HEK293 (cell line): ENCODE results near the gene CCDC183.

Experiments
- CTCF ChIA-PET: fragments of 350-600 bp; formaldehyde crosslinking; extraction: SDS; loops from one replicate; lab custom pipeline; 2021; ENCODE audit warnings: antibody characterized with exemption; lab: Yijun Ruan, JAX
- POLR2A ChIA-PET: fragments of 300-600 bp; formaldehyde crosslinking; extraction: SDS; loops from one replicate; lab custom pipeline; 2020; ENCODE audit warnings: antibody characterized with exemption, inconsistent platforms; lab: Yijun Ruan, JAX
- H3K27ac ChIP-seq: fragments of 200-500 bp; sonication (Bioruptor generic); 2 replicates; pipeline ENCODE4 v1.5.1; 2014; ENCODE audit warnings: low read depth, low read length, control low read depth, inconsistent platforms; ENCODE audit errors: extremely low read depth
- H3K36me3 ChIP-seq, 2 experiments: fragments of 200-500 bp in 1 of 2; sonication (Bioruptor generic) in 1 of 2; 1 replicate in 1 of 2; 2 replicates in 1 of 2; pipeline ENCODE4 v1.5.1; 2014 to 2017; ENCODE audit warnings: inconsistent platforms in 2 of 2, low read length in 2 of 2; ENCODE audit not compliant: control insufficient read depth in 2 of 2, insufficient read depth in 1 of 2
- H3K4me1 ChIP-seq: fragments of 200-500 bp; sonication (Bioruptor generic); 2 replicates; pipeline ENCODE4 v1.5.1; 2014; ENCODE audit warnings: mild to moderate bottlenecking, low read length, inconsistent platforms; ENCODE audit not compliant: control insufficient read depth, insufficient read depth
- H3K4me3 ChIP-seq: 2 replicates; pipeline ENCODE4 v1.5.1; 2011; ENCODE audit warnings: low read depth, mild to moderate bottlenecking, control low read depth, low read length, moderate library complexity
- H3K9me3 ChIP-seq: fragments of 200-500 bp; sonication (Bioruptor generic); 2 replicates; pipeline ENCODE4 v1.5.1; 2014; ENCODE audit warnings: low read depth, low read length, inconsistent platforms; ENCODE audit not compliant: control insufficient read depth, insufficient read depth
- FEZF1 ChIP-seq: fragments of 450-650 bp; formaldehyde crosslinking; IDR thresholded peaks from 2 replicates; pipeline ENCODE4 v1.5.1; 2016; ENCODE audit warnings: missing biosample characterization, missing genetic modification characterization
- GLI4 ChIP-seq: fragments of 450-650 bp; formaldehyde crosslinking; IDR thresholded peaks from 2 replicates; pipeline ENCODE4 v1.5.1; 2016; ENCODE audit warnings: missing biosample characterization, missing genetic modification characterization
- HOXC10 ChIP-seq: sonication (generic); formaldehyde crosslinking; IDR thresholded peaks from 2 replicates; pipeline ENCODE4 v1.8.1; 2023; ENCODE audit warnings: mild to moderate bottlenecking, missing genetic modification reagents
- IKZF3 ChIP-seq: fragments of 450-650 bp; IDR thresholded peaks from 2 replicates; pipeline ENCODE4 v1.5.0; 2018; ENCODE audit warnings: missing biosample characterization, mild to moderate bottlenecking, missing genetic modification characterization, moderate library complexity
- KLF9 ChIP-seq: fragments of 450-650 bp; formaldehyde crosslinking; IDR thresholded peaks from 2 replicates; pipeline ENCODE4 v1.5.1; 2016; ENCODE audit warnings: missing biosample characterization, missing genetic modification characterization, low read depth
- MYNN ChIP-seq: fragments of 450-650 bp; formaldehyde crosslinking; IDR thresholded peaks from 2 replicates; pipeline ENCODE4 v1.5.1; 2016; ENCODE audit warnings: missing biosample characterization, missing genetic modification characterization, borderline replicate concordance
- TCF7L2 ChIP-seq: IDR thresholded peaks from 2 replicates; pipeline ENCODE4 v1.6.1; 2011; ENCODE audit warnings: low read depth, mild to moderate bottlenecking, inconsistent platforms, low read length, moderate library complexity, borderline replicate concordance
- ZBTB20 ChIP-seq: fragments of 450-650 bp; formaldehyde crosslinking; IDR thresholded peaks from 2 replicates; pipeline ENCODE4 v1.5.1; 2016; ENCODE audit warnings: missing biosample characterization, missing genetic modification characterization
- ZIC2 ChIP-seq: fragments of 450-650 bp; formaldehyde crosslinking; IDR thresholded peaks from 2 replicates; pipeline ENCODE4 v1.5.1; 2016; ENCODE audit warnings: missing biosample characterization, missing genetic modification characterization
- ZNF112 ChIP-seq: fragments of 450-650 bp; formaldehyde crosslinking; IDR thresholded peaks from 2 replicates; pipeline ENCODE4 v1.5.0; 2017; ENCODE audit warnings: missing biosample characterization, missing genetic modification characterization
- ZNF211 ChIP-seq: fragments of 450-650 bp; formaldehyde crosslinking; IDR thresholded peaks from 2 replicates; pipeline ENCODE4 v1.5.1; 2016; ENCODE audit warnings: low read depth, missing biosample characterization, missing genetic modification characterization
- ZNF335 ChIP-seq: fragments of 450-650 bp; formaldehyde crosslinking; conservative IDR thresholded peaks from 2 replicates; pipeline ENCODE4 v1.5.1; 2016; ENCODE audit warnings: missing biosample characterization, missing genetic modification characterization
- ZNF366 ChIP-seq: fragments of 450-650 bp; formaldehyde crosslinking; conservative IDR thresholded peaks from 2 replicates; pipeline ENCODE4 v1.5.1; 2016; ENCODE audit warnings: missing biosample characterization, missing genetic modification characterization
- ZNF426 ChIP-seq: fragments of 450-650 bp; formaldehyde crosslinking; IDR thresholded peaks from 2 replicates; pipeline ENCODE4 v1.5.1; 2017; ENCODE audit warnings: missing biosample characterization, missing genetic modification characterization, mild to moderate bottlenecking, inconsistent platforms, moderate library complexity
- ZNF433 ChIP-seq: fragments of 450-650 bp; formaldehyde crosslinking; IDR thresholded peaks from 2 replicates; pipeline ENCODE4 v1.5.1; 2016; ENCODE audit warnings: missing biosample characterization, missing genetic modification characterization, low read depth
- ZNF514 ChIP-seq: fragments of 450-650 bp; formaldehyde crosslinking; IDR thresholded peaks from 2 replicates; pipeline ENCODE4 v1.5.1; 2016; ENCODE audit warnings: missing biosample characterization, missing genetic modification characterization
- ZNF654 ChIP-seq: fragments of 450-650 bp; formaldehyde crosslinking; IDR thresholded peaks from 2 replicates; pipeline ENCODE4 v1.5.1; 2016; ENCODE audit warnings: low read depth, missing biosample characterization, missing genetic modification characterization
- ZNF658 ChIP-seq: fragments of 450-650 bp; formaldehyde crosslinking; IDR thresholded peaks from 2 replicates; pipeline ENCODE4; 2016; ENCODE audit warnings: missing biosample characterization, missing genetic modification characterization
- ZNF76 ChIP-seq: fragments of 450-650 bp; formaldehyde crosslinking; IDR thresholded peaks from 2 replicates; pipeline ENCODE4; 2016; ENCODE audit warnings: low read depth, missing biosample characterization, missing genetic modification characterization, borderline replicate concordance
- TF ChIP-seq, protein P1 (sequence below): fragments of 450-650 bp; formaldehyde crosslinking; IDR thresholded peaks from 2 replicates; pipeline ENCODE4 v1.5.1; 2017; ENCODE audit warnings: missing biosample characterization, missing genetic modification characterization
- TF ChIP-seq, protein P2 (sequence below): fragments of 450-650 bp; formaldehyde crosslinking; IDR thresholded peaks from 2 replicates; pipeline ENCODE4 v1.5.1; 2016; ENCODE audit warnings: missing biosample characterization, missing genetic modification characterization
- TF ChIP-seq, protein P3 (sequence below): fragments of 450-650 bp; formaldehyde crosslinking; IDR thresholded peaks from 2 replicates; pipeline ENCODE4 v1.5.1; 2016; ENCODE audit warnings: missing biosample characterization, missing genetic modification characterization
- TF ChIP-seq, protein P4 (sequence below): fragments of 450-650 bp; formaldehyde crosslinking; IDR thresholded peaks from 2 replicates; pipeline ENCODE4 v1.5.1; 2016; ENCODE audit warnings: missing biosample characterization, missing genetic modification characterization
- TF ChIP-seq, protein P5 (sequence below): fragments of 450-650 bp; formaldehyde crosslinking; IDR thresholded peaks from 2 replicates; pipeline ENCODE4 v1.5.1; 2017; ENCODE audit warnings: missing biosample characterization, mild to moderate bottlenecking, missing genetic modification characterization, moderate library complexity

CCDC183 gene

DNA sequence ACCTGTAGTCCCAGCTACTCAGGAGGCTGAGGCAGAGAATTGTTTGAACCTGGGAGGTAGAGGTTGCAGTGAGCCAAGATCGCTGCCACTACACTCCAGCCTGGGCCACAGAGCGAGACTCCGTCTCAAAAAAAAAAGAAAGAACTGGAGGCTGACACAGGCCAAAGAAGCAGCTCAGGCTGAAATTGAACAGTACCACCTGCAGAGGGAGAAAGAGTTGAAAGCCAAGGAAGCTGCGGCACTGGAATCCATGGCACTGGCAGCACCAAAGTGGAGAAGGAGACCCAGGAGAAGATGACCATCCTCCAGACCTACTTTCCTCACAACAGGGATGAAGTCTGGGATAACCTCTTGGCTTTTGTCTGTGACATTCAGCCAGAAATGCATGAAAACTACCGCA is 16.3 kb upstream of the CCDC183 start:
- TF ChIP-seq HOXC10 (CRISPR knock-in tag) (no peak), FEZF1 (tag by site-specific recombination) (peak; percentile 14; the same call in 1 of the 2 replicates)
- Histone ChIP-seq H3K27ac (no peak overlapping the region), H3K36me3 (no peaks in the 10 kb centered on the region), H3K4me3 (no peak overlapping the region), H3K9me3 (no peaks in the 10 kb centered on the region), H3K4me1 (no peaks in the 10 kb centered on the region)
- POLR2A ChIA-PET, result interaction anchor here (0.5 kb wide), 1 partner anchor 444 kb away, joined by 3 read pairs; no protein-coding TSS in a partner anchor
- CTCF ChIA-PET, result interaction anchor here (0.5 to 8.2 kb wide), 10 partner anchors 8 to 445 kb away, joined by 3 to 79 read pairs (median 4); partner anchors contain the start of genes AJM1, CYSRT1 and LCN8

DNA sequence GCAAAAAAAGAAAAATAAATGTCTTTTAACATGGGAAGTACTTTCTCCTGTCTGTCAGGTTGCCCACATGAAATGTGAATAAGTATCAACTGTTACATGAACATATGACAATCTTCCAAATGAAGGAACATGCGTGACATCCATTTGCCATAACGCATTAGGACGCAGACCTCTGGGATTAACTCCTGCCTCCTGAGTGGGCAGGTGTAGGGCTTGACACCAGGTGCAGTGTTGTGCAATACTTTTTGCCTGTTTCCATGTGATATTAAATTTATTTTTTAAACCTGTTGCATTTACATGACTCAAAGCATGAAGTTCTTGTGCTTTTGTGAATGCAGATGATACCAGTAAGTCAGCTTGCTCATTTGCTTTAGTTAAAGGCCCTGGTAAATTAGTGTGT is 13.7 kb upstream of the CCDC183 start:
- H3K4me3 ChIP-seq, result no peak overlapping the region
- no peaks in the 10 kb centered on the region for H3K4me1 ChIP-seq
- ChIA-PET CTCF (interaction anchor here (1.0 to 8.2 kb wide), 5 partner anchors 15 to 253 kb away, joined by 3 to 79 read pairs (median 6); partner anchors contain the start of gene LCN8), POLR2A (no interaction called here)
- H3K9me3 ChIP-seq, result no peaks in the 10 kb centered on the region
- H3K27ac ChIP-seq, result no peak overlapping the region
- no peaks in the 10 kb centered on the region for H3K36me3 ChIP-seq
- TF ChIP-seq, protein P1, sequence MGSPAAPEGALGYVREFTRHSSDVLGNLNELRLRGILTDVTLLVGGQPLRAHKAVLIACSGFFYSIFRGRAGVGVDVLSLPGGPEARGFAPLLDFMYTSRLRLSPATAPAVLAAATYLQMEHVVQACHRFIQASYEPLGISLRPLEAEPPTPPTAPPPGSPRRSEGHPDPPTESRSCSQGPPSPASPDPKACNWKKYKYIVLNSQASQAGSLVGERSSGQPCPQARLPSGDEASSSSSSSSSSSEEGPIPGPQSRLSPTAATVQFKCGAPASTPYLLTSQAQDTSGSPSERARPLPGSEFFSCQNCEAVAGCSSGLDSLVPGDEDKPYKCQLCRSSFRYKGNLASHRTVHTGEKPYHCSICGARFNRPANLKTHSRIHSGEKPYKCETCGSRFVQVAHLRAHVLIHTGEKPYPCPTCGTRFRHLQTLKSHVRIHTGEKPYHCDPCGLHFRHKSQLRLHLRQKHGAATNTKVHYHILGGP (tag by site-specific recombination), result no peak
- TF ChIP-seq ZNF76 (tag by site-specific recombination), result no peak
- TF ChIP-seq ZNF514, result no peak
- TF ChIP-seq ZNF433, result no peak
- TF ChIP-seq GLI4, result no peak
- TF ChIP-seq ZNF426, result no peak
- no peak for TF ChIP-seq ZIC2
- TF ChIP-seq IKZF3 (tag by site-specific recombination), result no peak
- no peak for TF ChIP-seq ZNF211 (tag by site-specific recombination)
- no peak for TF ChIP-seq MYNN
- no peak for TF ChIP-seq TCF7L2
- TF ChIP-seq, protein P2, sequence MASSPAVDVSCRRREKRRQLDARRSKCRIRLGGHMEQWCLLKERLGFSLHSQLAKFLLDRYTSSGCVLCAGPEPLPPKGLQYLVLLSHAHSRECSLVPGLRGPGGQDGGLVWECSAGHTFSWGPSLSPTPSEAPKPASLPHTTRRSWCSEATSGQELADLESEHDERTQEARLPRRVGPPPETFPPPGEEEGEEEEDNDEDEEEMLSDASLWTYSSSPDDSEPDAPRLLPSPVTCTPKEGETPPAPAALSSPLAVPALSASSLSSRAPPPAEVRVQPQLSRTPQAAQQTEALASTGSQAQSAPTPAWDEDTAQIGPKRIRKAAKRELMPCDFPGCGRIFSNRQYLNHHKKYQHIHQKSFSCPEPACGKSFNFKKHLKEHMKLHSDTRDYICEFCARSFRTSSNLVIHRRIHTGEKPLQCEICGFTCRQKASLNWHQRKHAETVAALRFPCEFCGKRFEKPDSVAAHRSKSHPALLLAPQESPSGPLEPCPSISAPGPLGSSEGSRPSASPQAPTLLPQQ (tag by site-specific recombination), result no peak

DNA sequence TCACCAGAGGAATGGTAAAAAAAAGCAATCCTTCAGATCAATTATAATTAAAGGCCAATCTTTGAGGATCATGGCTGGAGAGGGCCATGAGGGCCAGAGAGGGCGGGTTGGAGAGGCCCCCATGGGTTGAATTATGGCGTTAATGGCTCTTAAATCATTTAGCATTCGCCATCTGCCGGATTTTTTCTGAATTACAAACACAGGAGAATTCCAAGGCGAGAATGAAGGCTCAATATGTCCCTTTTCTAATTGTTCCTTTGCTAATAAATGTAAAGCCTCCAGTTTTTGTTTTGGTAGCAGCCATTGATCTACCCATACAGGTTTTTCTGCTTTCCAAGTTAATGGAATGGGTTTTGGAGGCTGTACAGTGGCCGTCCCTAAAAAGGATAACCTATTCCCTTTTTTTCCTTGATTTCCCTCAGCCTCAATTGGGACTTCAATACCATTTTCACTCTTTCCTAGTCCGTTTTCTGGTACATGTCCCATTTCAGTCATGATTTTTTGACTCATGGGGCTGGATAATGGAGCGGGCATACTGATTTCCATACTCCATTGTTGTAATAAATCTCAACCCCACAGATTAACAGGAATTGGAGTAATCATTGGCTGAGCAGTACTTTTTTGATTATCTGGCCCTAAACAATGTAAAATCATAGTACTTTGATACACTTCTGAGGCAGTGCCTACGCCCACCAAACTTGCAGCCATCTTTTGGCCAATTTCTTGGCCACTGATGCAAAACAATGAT is 11.7 kb upstream of the CCDC183 start:
- ChIA-PET CTCF (interaction anchor here (0.6 to 8.2 kb wide), 10 partner anchors 17 to 285 kb away, joined by 3 to 79 read pairs (median 6); partner anchors contain the start of genes ABCA2, LCN15 and LCN8), POLR2A (no interaction called here)
- no peaks in the 10 kb centered on the region for H3K9me3 ChIP-seq
- no peaks in the 10 kb centered on the region; the same call in 1 of the 2 replicates for H3K4me1 ChIP-seq
- no peak overlapping the region for H3K27ac ChIP-seq
- H3K4me3 ChIP-seq, result no peak overlapping the region
- no peaks in the 10 kb centered on the region for H3K36me3 ChIP-seq
- TF ChIP-seq, protein P3, sequence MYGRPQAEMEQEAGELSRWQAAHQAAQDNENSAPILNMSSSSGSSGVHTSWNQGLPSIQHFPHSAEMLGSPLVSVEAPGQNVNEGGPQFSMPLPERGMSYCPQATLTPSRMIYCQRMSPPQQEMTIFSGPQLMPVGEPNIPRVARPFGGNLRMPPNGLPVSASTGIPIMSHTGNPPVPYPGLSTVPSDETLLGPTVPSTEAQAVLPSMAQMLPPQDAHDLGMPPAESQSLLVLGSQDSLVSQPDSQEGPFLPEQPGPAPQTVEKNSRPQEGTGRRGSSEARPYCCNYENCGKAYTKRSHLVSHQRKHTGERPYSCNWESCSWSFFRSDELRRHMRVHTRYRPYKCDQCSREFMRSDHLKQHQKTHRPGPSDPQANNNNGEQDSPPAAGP (tag by site-specific recombination), result no peak
- peak; percentile 58 for TF ChIP-seq ZNF654
- no peak for TF ChIP-seq ZNF112 (tag by site-specific recombination)
- TF ChIP-seq ZNF658, result no peak
- TF ChIP-seq, protein P4, sequence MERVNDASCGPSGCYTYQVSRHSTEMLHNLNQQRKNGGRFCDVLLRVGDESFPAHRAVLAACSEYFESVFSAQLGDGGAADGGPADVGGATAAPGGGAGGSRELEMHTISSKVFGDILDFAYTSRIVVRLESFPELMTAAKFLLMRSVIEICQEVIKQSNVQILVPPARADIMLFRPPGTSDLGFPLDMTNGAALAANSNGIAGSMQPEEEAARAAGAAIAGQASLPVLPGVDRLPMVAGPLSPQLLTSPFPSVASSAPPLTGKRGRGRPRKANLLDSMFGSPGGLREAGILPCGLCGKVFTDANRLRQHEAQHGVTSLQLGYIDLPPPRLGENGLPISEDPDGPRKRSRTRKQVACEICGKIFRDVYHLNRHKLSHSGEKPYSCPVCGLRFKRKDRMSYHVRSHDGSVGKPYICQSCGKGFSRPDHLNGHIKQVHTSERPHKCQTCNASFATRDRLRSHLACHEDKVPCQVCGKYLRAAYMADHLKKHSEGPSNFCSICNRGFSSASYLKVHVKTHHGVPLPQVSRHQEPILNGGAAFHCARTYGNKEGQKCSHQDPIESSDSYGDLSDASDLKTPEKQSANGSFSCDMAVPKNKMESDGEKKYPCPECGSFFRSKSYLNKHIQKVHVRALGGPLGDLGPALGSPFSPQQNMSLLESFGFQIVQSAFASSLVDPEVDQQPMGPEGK (tag by site-specific recombination), result peak; percentile 33; the same call in 1 of the 2 replicates
- peak; percentile 61 for TF ChIP-seq ZNF335 (tag by site-specific recombination)
- TF ChIP-seq ZBTB20 (tag by site-specific recombination), result no peak
- TF ChIP-seq, protein P5, sequence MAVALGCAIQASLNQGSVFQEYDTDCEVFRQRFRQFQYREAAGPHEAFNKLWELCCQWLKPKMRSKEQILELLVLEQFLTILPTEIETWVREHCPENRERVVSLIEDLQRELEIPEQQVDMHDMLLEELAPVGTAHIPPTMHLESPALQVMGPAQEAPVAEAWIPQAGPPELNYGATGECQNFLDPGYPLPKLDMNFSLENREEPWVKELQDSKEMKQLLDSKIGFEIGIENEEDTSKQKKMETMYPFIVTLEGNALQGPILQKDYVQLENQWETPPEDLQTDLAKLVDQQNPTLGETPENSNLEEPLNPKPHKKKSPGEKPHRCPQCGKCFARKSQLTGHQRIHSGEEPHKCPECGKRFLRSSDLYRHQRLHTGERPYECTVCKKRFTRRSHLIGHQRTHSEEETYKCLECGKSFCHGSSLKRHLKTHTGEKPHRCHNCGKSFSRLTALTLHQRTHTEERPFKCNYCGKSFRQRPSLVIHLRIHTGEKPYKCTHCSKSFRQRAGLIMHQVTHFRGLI (tag by site-specific recombination), result no peak
- TF ChIP-seq MYNN, result no peak
- no peak for TF ChIP-seq ZNF366
- TF ChIP-seq KLF9 (tag by site-specific recombination), result no peak
